Large intestine (tissue), 3 donors: Measurements from ENCODE around the gene CACNG5. TPM values are rescaled to one million over a fixed set of nuclear protein-coding genes. Genes with fewer than 3 reads are reported as not detected.
"Not testable (repeated sequence)": the region's sequence is repeated elsewhere in the genome, so short reads cannot be mapped to it uniquely, and the experiment has no call there.

Experiments
- DNase-seq, 2 donors: peaks; one replicate each; pipeline versions ENCODE4 v3.0.0 to v3.0.0-alpha.2; 2013
- H3K27ac ChIP-seq: one replicate; pipeline ENCODE4 v1.5.1; 2013; ENCODE audit warnings: low read length
- H3K27me3 ChIP-seq: 2 replicates; pipeline ENCODE4 v1.6.1; 2013; ENCODE audit warnings: low read length; ENCODE audit not compliant: control insufficient read depth, insufficient read depth
- H3K36me3 ChIP-seq: 2 replicates; pipeline ENCODE4 v1.6.1; 2013; ENCODE audit warnings: low read length; ENCODE audit not compliant: control insufficient read depth, insufficient read depth
- H3K4me1 ChIP-seq: one replicate; pipeline ENCODE4 v1.6.1; 2013; ENCODE audit warnings: low read length; ENCODE audit not compliant: control insufficient read depth, insufficient read depth
- H3K4me3 ChIP-seq: one replicate; pipeline ENCODE4 v1.5.1; 2013; ENCODE audit warnings: low read length
- H3K9me3 ChIP-seq: one replicate; pipeline ENCODE4 v1.6.1; 2013; ENCODE audit warnings: mild to moderate bottlenecking, low read depth, low read length, moderate library complexity; ENCODE audit not compliant: control insufficient read depth
- WGBS: methylation state at CpG from one replicate; pipeline ENCODE4 v1.1.5; 2013; ENCODE audit warnings: low lambda C conversion rate; ENCODE audit not compliant: insufficient coverage; 5-methylcytosine and 5-hydroxymethylcytosine counted together
- polyA plus RNA-seq: library from polyadenylated mRNA; unstranded; fragments of 120-200 nt; gene quantifications from one replicate; pipeline ENCODE4 v1.2.1, GENCODE V29; 2013

CACNG5 gene
- polyA plus RNA-seq, 1 donor = 0.19 TPM

DNA sequence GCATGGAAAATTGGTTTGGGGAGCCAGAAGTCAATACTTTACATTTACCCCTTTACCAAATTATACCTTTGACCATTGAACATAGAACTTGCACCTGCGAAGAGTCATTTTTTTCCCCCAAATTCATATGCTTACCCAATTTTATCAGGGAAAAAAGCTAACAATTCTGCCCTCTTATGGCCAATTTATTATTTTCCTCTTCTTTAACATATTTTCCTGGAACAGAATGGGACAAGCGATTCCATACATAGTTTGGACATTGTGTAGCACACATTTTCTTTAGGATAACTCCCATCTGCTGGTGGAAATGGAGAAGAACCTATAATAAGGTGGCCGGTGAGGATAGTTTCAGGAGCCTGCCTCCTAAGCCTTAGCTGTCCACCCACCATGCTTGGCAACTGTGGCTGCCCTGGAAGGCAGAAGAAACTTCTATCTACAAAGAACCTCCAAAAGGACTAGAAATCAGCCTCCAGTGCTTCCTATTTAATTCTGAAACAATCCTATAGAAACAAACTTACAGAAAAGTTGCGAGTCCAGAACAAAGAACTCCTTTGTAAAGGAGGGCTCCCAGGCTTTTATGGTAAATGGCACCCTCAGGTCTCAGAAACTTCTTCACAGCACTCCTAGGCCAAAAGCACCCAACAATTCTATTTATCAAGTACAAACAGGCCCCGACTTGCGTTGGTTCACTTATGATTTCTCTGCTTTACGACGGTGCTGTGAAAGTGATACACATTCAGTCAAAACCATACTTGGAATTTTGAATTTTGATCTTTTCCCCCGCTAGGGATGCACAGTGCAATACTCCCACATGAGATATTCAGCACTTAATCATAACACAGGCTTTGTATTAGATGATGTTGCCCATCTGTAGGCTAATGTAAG lies 65.5 kb downstream of the CACNG5 start:
- H3K4me3 ChIP-seq = no peak overlapping the region
- H3K27me3 ChIP-seq = peaks cover under 1% of the 10 kb centered on the region
- no peaks in the 10 kb centered on the region for H3K36me3 ChIP-seq
- H3K9me3 ChIP-seq = no peaks in the 10 kb centered on the region
- WGBS = 100% methylated on average over 1 of the region's 9 CpGs
- no peak for DNase-seq
- H3K4me1 ChIP-seq = peaks cover 6% of the 10 kb centered on the region
- no peak overlapping the region for H3K27ac ChIP-seq

DNA sequence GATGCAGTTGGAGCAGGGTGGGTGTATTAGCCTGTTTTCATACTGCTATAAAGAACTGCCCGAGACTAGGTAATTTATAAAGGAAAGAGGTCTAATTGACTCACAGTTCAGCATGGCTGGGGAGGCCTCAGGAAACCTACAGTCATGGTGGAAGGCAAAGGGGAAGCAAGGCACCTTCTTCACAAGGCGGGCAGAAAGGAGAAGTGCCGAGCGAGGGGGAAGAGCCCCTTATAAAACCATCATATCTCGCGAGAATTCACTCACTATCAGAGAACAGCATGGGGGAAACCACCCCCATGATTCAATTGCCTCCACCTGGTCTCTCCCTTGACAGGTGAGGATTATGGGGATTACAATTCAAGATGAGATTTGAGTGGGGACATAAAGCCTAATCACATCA lies 68.4 kb downstream of the CACNG5 start:
- H3K27ac ChIP-seq, H3K4me1 ChIP-seq, H3K9me3 ChIP-seq, H3K4me3 ChIP-seq, H3K27me3 ChIP-seq, H3K36me3 ChIP-seq, DNase-seq: not testable (repeated sequence)
- WGBS = no CpG with 5 or more reads among the region's 6 CpGs

DNA sequence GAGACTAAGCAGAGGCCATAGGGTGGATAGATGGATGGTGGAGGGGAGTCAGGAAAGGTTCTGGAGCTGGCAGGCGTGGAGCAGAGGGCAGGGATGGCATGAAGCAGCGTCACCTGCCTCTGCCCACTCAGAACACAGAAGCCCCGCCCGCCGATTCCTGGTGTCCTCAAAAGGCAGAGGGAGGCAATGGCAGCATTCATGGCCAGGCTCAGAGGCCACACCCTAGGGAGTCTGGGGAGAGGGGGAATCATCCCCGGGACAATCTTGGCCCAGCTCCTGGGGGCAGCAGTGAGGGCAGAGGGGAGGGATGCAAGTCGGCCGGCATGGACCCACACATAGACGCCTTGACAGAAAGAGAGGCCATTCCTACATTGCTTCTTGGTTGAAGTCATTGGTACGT lies 68.9 kb downstream of the CACNG5 start:
- Histone ChIP-seq H3K4me1 (peaks cover 6% of the 10 kb centered on the region), H3K27me3 (no peaks in the 10 kb centered on the region), H3K36me3 (no peaks in the 10 kb centered on the region), H3K27ac (no peak overlapping the region), H3K4me3 (no peak overlapping the region), H3K9me3 (no peaks in the 10 kb centered on the region)
- DNase-seq = no peak
- WGBS = 100% methylated on average over 1 of the region's 10 CpGs

DNA sequence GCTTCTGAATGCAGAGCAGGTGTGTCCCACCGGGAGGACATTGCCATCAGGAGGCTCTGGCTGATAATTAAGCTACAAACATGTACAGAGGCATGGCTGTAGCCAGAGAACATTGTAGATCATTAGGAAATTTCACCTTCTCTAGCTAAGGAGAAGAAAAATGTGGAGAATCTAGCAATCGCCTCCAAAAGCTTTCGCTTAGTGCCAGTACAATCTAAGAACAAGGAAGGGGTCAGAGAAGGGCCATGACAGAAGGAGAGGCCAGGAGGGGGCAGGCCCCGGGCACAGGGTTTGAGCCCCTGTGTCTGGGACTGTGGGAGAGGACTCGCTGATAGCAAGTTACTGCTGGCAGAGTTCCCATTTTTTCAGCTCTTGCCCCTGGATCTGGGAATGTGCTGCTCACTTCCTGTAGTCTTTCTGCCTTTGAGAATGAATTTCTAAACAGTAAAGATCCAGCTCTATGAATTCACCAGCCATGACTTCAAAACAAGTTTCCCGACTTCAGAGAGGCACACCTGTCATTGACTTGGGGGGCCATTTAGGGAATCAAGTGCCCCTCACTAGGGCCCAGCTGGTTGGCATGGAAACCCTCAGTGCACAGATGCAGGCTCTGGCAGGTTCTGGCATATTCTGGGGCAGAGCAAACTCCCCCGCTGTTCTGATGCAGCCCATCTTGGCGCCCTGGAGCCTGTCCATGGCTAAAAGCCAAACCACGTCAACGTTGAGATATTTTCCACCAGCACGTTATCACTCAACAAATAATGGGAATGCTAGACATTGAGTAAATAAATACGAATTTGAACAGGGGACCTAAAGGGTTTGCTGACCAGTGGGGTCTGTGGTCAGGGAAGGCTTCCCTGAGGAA lies 70.1 kb downstream of the CACNG5 start:
- H3K4me3 ChIP-seq = no peak overlapping the region
- DNase-seq = peak; percentile 13 to 46
- no peak overlapping the region for H3K27ac ChIP-seq
- H3K36me3 ChIP-seq = no peaks in the 10 kb centered on the region
- peaks cover 6% of the 10 kb centered on the region for H3K4me1 ChIP-seq
- no peaks in the 10 kb centered on the region for H3K27me3 ChIP-seq
- WGBS = no CpG with 5 or more reads among the region's 12 CpGs
- no peaks in the 10 kb centered on the region for H3K9me3 ChIP-seq

DNA sequence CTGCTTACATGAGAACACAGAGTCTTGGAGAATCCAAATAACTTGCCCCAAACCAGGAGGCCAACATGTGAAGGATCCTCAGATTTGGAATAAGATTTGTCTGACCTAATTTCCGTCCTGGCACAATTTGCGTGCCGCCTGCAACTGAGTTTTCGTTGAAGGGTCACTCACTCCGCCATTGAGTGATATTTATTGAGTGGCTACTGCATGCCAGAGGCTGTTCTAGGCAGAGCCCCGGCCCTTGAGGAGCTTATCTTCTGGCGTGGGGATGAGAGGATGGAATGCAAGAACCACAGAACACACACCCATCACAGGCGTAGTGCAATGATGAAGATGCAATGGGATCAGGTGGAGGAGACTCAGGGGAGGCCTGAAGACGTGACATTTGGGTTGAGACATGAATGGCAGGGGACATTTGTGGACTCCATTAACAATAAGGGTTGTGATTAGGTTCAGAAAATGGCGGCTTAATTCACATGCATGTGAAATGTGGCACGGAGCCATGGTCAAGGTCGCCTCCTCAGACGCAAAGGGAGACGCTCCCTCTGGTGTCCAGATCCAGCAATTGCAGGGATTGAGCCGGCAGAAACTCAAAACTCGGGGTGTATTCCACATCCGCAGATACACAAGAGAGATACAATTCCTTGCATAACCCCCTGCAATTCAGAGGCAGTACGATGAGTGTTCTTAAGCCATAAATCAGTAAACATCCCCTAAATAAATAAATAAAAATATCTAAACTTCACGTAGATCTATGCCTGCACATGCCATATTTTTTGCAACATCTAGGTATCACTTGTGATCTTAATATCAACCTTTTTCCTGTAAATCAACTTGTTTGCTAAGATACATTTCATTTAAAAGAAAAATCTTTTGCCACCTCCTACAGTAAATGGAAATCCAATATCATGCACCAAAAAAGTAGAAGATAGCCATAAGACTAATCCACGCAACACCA lies 71.7 kb downstream of the CACNG5 start:
- H3K4me3 ChIP-seq = no peak overlapping the region
- H3K36me3 ChIP-seq = no peaks in the 10 kb centered on the region
- H3K4me1 ChIP-seq = peaks cover 6% of the 10 kb centered on the region
- no peak overlapping the region for H3K27ac ChIP-seq
- peak; percentile 54 to 65 for DNase-seq
- WGBS = 80% methylated on average over 2 of the region's 20 CpGs
- H3K9me3 ChIP-seq = no peaks in the 10 kb centered on the region
- H3K27me3 ChIP-seq = no peaks in the 10 kb centered on the region

DNA sequence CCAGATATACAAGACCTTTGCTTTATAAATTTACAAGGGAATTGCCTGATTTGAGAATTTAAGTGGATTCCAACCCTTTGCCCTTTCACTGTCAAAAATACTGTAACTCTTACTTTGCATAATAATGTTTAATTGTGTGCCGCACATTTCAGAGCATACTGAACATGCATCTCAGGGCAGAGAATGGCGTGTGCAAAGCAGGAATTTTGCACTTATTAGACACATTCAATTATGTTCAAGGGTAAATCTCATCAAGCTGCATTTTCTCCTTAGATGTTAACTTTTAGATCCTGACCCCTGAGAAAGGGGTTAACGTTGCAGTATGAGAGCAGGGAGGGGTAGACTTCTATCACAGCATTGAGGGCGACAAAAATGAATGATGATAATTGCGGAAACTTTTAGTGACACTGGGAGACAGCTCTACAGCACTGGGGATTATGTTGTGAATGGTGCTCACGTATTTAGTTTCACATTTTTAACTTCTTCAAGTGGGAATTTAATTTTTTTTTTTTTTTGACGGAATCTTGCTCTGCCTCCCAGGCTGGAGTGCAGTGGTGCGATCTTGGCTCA lies 75.0 kb downstream of the CACNG5 start:
- Histone ChIP-seq H3K27me3 (peaks cover 2% of the 10 kb centered on the region), H3K36me3 (no peaks in the 10 kb centered on the region), H3K27ac (no peak overlapping the region), H3K4me1 (peaks cover 4% of the 10 kb centered on the region), H3K9me3 (no peaks in the 10 kb centered on the region), H3K4me3 (no peak overlapping the region)
- no peak for DNase-seq
- 93% methylated on average over 3 of the region's 8 CpGs for WGBS

DNA sequence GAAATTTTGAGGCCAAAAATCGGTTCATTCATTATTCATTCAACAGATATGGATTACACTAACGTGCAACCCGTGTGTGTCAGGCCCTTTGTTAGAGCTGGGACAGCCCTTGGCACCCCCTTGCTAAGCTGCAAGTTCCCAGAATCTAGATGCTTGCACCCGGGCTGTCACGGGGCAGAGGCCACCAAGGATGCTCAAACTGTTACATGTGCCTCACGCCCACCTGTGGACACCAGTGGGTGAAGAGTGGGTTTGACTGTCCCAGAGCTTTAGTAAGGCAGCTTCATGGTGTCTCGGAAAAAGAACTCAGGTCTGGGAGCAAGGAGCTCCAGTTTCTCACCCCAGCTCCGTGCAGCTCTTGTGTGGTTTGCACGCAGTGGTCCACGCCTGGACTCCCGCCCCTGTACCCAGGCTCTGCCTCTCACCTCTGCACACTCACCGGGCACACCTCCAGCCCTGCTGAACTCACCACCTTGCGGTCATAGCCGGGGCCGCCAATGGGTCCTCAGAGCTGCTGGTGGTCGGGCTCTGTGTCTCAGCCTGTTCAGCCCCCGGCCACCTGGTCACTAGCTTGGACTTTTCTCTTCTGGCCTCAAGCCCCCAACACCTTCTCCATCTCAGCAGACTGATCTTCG lies 75.9 kb downstream of the CACNG5 start:
- DNase-seq = no peak
- no CpG with 5 or more reads among the region's 18 CpGs for WGBS
- H3K27ac ChIP-seq = no peak overlapping the region
- H3K36me3 ChIP-seq = no peaks in the 10 kb centered on the region
- H3K4me3 ChIP-seq = no peak overlapping the region
- H3K9me3 ChIP-seq = no peaks in the 10 kb centered on the region
- no peaks in the 10 kb centered on the region for H3K4me1 ChIP-seq
- peaks cover 4% of the 10 kb centered on the region for H3K27me3 ChIP-seq

DNA sequence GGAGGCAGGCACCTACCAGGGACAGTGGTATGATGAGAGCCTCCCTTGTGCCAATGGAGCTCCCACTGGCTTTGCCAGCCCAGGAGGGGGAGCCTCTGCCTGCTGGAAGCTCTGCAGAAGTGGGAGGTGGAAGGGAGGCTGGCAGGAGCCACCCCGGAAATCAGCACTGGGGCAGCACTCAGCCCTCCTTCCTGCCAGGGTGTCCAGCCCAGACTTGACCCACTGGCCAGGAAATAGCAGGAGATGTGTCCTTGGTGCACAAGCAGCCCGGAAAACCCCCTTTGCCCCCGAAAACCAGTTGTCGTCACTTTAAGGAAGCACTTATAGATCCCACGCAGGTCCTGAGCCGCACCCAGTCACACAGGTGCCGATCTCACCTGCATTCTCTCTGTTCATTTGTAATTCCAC lies 80.3 kb downstream of the CACNG5 start:
- no peaks in the 10 kb centered on the region for H3K4me1 ChIP-seq
- DNase-seq = no peak
- H3K9me3 ChIP-seq = no peaks in the 10 kb centered on the region
- no CpG with 5 or more reads among the region's 7 CpGs for WGBS
- no peak overlapping the region for H3K27ac ChIP-seq
- no peaks in the 10 kb centered on the region for H3K36me3 ChIP-seq
- H3K4me3 ChIP-seq = no peak overlapping the region
- H3K27me3 ChIP-seq = peaks cover 4% of the 10 kb centered on the region

DNA sequence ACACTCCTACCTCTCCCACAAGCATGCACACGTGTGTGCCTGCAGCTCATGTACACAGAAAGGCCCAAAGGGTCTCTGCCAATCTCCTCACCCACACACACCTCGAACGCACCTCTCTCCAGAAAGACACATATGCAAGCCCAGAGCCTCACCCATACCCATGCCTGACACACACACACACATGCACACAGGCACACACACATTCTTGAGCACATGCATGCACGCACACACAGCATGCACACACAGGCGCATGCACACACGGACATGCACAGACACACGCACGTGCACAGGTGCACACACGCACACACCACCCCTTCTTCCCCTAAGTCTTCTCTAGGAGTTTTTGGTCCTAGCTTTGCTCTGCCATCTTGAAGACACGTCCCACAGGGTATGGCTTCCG lies 80.9 kb downstream of the CACNG5 start:
- Histone ChIP-seq H3K9me3 (no peaks in the 10 kb centered on the region), H3K4me3 (no peak overlapping the region), H3K36me3 (no peaks in the 10 kb centered on the region), H3K27ac (no peak overlapping the region), H3K27me3 (peaks cover 4% of the 10 kb centered on the region), H3K4me1 (no peaks in the 10 kb centered on the region)
- DNase-seq = no peak
- no CpG with 5 or more reads among the region's 11 CpGs for WGBS
